Testis (tissue), 2 donors: ENCODE results near the gene GSAP.

Experiments
- CTCF ChIP-seq, 3 experiments: fragments of 450-650 bp in 2 of 3; fragments of 200-600 bp in 1 of 3; sonication (generic) in 1 of 3; IDR thresholded peaks; one replicate each; pipeline ENCODE4 v1.5.1; 2016 to 2019; ENCODE audit warnings: antibody characterized with exemption in 3 of 3, mild to moderate bottlenecking in 2 of 3, moderate library complexity in 1 of 3
- POLR2A ChIP-seq: fragments of 450-650 bp; IDR thresholded peaks from one replicate; pipeline ENCODE4 v1.6.1; 2017; ENCODE audit warnings: antibody characterized with exemption, mild to moderate bottlenecking, moderate library complexity

- no peak for TF ChIP-seq CTCF (IDR thresholded peaks at IDR 0.05)
- no peak for TF ChIP-seq POLR2A
Measured at GRCh38 chr7:77265666-77266065, 150.5 kb downstream of the GSAP start.
